ENCODE results near the gene TRPV3. TPM values are rescaled to one million over a fixed set of nuclear protein-coding genes. Genes with fewer than 3 reads are reported as not detected.
A peak's percentile ranks its signal among the peaks of the same experiment; 100 is the strongest.

TRPV3 gene
- total and polyA plus RNA-seq, 2 of the 13 experiments (the other 11 are each of a cell fraction or from before 2014, with no cell fraction given): 0.90 to 1.0 TPM

GRCh38 chr17:3472137-3472536, 85.5 kb downstream of the TRPV3 start:
- peaks cover 44% of the 10 kb centered on the region for H3K4me1 ChIP-seq (ENCODE audit: insufficient read depth, low read length)
- no peak overlapping the region for H2AFZ ChIP-seq (ENCODE audit: low read length)
- H3K27me3 ChIP-seq (ENCODE audit: control insufficient read depth in 1 of 2, insufficient read depth in 2 of 2, low read length in 2 of 2): no peaks in the 10 kb centered on the region
- 88% methylated on average over 17 of the region's 21 CpGs for WGBS (ENCODE audit: low lambda C conversion rate)
- no peaks in the 10 kb centered on the region for H4K20me1 ChIP-seq (ENCODE audit: insufficient read depth, low read length)
- H3K36me3 ChIP-seq (replicated peaks in 1 of 2; ENCODE audit: control insufficient read depth in 1 of 2, insufficient read depth in 2 of 2, low read length in 2 of 2): no peaks in the 10 kb centered on the region
- ChIA-PET POLR2A (no interaction called here), CTCF (ENCODE audit: low intra/inter-chr PET ratio, low total read pairs) (no interaction called here)
- DNase-seq (ENCODE audit: low spot score) (no peak), FAIRE-seq (no peak), ATAC-seq (no peak)
- intact Hi-C loops (cut with micrococcal nuclease; ENCODE audit: unreplicated experiment): loop anchor here (5.0 kb wide), 1 partner anchor 60 kb away; no protein-coding TSS in a partner anchor
- no peaks in the 10 kb centered on the region for H3K9me3 ChIP-seq (ENCODE audit: low read length)
- H3K27ac ChIP-seq (ENCODE audit: extremely low read length, insufficient read depth, low read length): no peak overlapping the region
- in situ Hi-C loops (cut with HindIII; ENCODE audit: extremely low pct_ligation_motif_present, low pct_unique_long_range_greater_than_20kb): no loop called here
- H3K4me3 ChIP-seq (replicated peaks in 1 of 3; ENCODE audit: insufficient read depth in 1 of 3, low read depth in 2 of 3, low read length in 3 of 3): no peak overlapping the region
- H3K79me2 ChIP-seq (ENCODE audit: insufficient read depth, low read length): no peaks in the 10 kb centered on the region
- BruUV-seq (replicated peaks): no TSS peak
- no peak overlapping the region for H3K4me2 ChIP-seq (ENCODE audit: low read depth, low read length)
- no peak overlapping the region for H3K9ac ChIP-seq (ENCODE audit: insufficient read depth, low read depth, low read length)
- TF ChIP-seq ZBTB33 (CRISPR knock-in tag; IDR thresholded peaks at IDR 0.05) (peak; percentile 81), ZNF256 (CRISPR knock-in tag; conservative IDR thresholded peaks at IDR 0.05) (no peak), ARNT2 (CRISPR knock-in tag; IDR thresholded peaks at IDR 0.05; ENCODE audit: low read depth) (no peak), FOXA1 (IDR thresholded peaks at IDR 0.05) (no peak), FOXA1 (CRISPR knock-in tag; IDR thresholded peaks at IDR 0.05) (no peak), HOXA3 (CRISPR knock-in tag; IDR thresholded peaks at IDR 0.05) (peak; percentile 18; the same call in 1 of the 2 replicates), ZNF225 (CRISPR knock-in tag; IDR thresholded peaks at IDR 0.05) (no peak), KMT2A (CRISPR knock-in tag; IDR thresholded peaks at IDR 0.05) (no peak), POLR2AphosphoS2 (IDR thresholded peaks at IDR 0.05; ENCODE audit: low read depth, low read length) (no peak), ZNF275 (CRISPR knock-in tag; IDR thresholded peaks at IDR 0.05; ENCODE audit: borderline replicate concordance) (no peak), SAP130 (CRISPR knock-in tag; IDR thresholded peaks at IDR 0.05; ENCODE audit: low read depth) (no peak), ZBTB26 (CRISPR knock-in tag; IDR thresholded peaks at IDR 0.05; ENCODE audit: borderline replicate concordance) (no peak), ZNF687 (CRISPR knock-in tag; IDR thresholded peaks at IDR 0.05) (peak; percentile 28; the same call in 1 of the 2 replicates), TEAD3 (CRISPR knock-in tag; optimal IDR thresholded peaks at IDR 0.05; ENCODE audit: borderline replicate concordance) (no peak), ZSCAN25 (CRISPR knock-in tag; IDR thresholded peaks at IDR 0.05) (no peak), PAF1 (CRISPR knock-in tag; IDR thresholded peaks at IDR 0.05) (no peak)
